Mesendoderm (in vitro differentiated cells): ENCODE data around the gene DLG2.

Experiments used
- DNase-seq: peaks from one replicate; pipeline ENCODE4 v3.0.0; 2013
- H2AK5ac ChIP-seq: 2 replicates; pipeline ENCODE4 v1.6.1; 2013; ENCODE audit warnings: low read length, inconsistent platforms
- H2BK120ac ChIP-seq: 2 replicates; pipeline ENCODE4 v1.6.1; 2013; ENCODE audit warnings: low read depth, mild to moderate bottlenecking, low read length, moderate library complexity, mixed read lengths
- H2BK15ac ChIP-seq: replicated peaks from 2 replicates; pipeline ENCODE4 v1.6.1; 2013; ENCODE audit warnings: low read depth, mild to moderate bottlenecking, moderate library complexity
- H2BK5ac ChIP-seq: 2 replicates; pipeline ENCODE4 v1.6.1; 2013; ENCODE audit warnings: low read length, inconsistent platforms
- H3K18ac ChIP-seq: 2 replicates; pipeline ENCODE4 v1.6.1; 2013; ENCODE audit warnings: mild to moderate bottlenecking, low read length, mixed read lengths
- H3K23ac ChIP-seq: one replicate; pipeline ENCODE4 v1.6.1; 2013; ENCODE audit warnings: low read length
- H3K27ac ChIP-seq: 2 replicates; pipeline ENCODE4 v1.5.1; 2013; ENCODE audit warnings: low read depth, mild to moderate bottlenecking, inconsistent platforms, low read length, moderate library complexity
- H3K27me3 ChIP-seq: 2 replicates; pipeline ENCODE4 v1.6.1; 2013; ENCODE audit warnings: low read length, control low read depth, mild to moderate bottlenecking, inconsistent platforms; ENCODE audit not compliant: insufficient read depth, poor library complexity
- H3K36me3 ChIP-seq: 2 replicates; pipeline ENCODE4 v1.6.1; 2013; ENCODE audit warnings: low read length, inconsistent platforms; ENCODE audit not compliant: control insufficient read depth, insufficient read depth
- H3K4ac ChIP-seq: one replicate; pipeline ENCODE4 v1.6.1; 2013; ENCODE audit warnings: low read depth, mild to moderate bottlenecking, low read length, moderate library complexity
- H3K4me1 ChIP-seq: 2 replicates; pipeline ENCODE4 v1.6.1; 2013; ENCODE audit warnings: low read depth, low read length, inconsistent platforms; ENCODE audit not compliant: control insufficient read depth
- H3K4me2 ChIP-seq: 2 replicates; pipeline ENCODE4 v1.6.1; 2013; ENCODE audit warnings: low read length
- H3K4me3 ChIP-seq: 2 replicates; pipeline ENCODE4 v1.5.1; 2013; ENCODE audit warnings: mild to moderate bottlenecking, low read length
- H3K56ac ChIP-seq: one replicate; pipeline ENCODE4 v1.6.1; 2013; ENCODE audit warnings: low read length
- H3K79me1 ChIP-seq: 2 replicates; pipeline ENCODE4 v1.6.1; 2013; ENCODE audit warnings: low read length, inconsistent platforms
- H3K79me2 ChIP-seq: 2 replicates; pipeline ENCODE4 v1.6.1; 2013; ENCODE audit warnings: mild to moderate bottlenecking, low read length; ENCODE audit not compliant: control insufficient read depth, insufficient read depth
- H3K9ac ChIP-seq: 2 replicates; pipeline ENCODE4 v1.6.1; 2013; ENCODE audit warnings: low read length, inconsistent platforms
- H4K5ac ChIP-seq: one replicate; pipeline ENCODE4 v1.6.1; 2013; ENCODE audit warnings: low read length
- H4K8ac ChIP-seq: one replicate; pipeline ENCODE4 v1.6.1; 2013; ENCODE audit warnings: low read depth, mild to moderate bottlenecking, control low read depth, low read length, moderate library complexity
- WGBS: extraction: QIAGEN DNeasy Blood & Tissue Kit; methylation state at CpG from one replicate; pipeline ENCODE4 v1.1.7; 2013; ENCODE audit warnings: low lambda C conversion rate, missing lambda C conversion rate; ENCODE audit not compliant: insufficient coverage; ENCODE audit errors: extremely low coverage; 5-methylcytosine and 5-hydroxymethylcytosine counted together

The DLG2 gene

DNA sequence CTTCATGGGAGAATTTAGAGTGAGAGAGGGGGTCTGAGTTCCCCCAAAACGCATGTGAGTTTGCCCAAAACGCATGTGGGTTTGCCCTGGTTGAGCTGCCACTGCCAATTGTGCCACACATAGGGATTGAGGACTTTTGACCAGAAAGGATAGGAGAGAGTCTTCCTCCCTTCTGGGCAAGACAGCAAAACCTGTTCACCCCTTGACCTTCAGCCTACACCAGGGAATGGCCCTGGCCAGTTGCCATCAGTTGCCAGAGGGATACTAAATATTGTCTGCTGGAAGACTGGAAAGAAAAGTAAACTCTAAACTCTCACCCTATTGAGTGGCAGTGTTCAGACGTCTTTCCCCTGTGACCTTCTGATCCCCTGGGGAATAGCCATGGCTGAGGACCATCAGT is 363.8 kb downstream of the DLG2 start:
- H2BK15ac ChIP-seq, result no peak overlapping the region

DNA sequence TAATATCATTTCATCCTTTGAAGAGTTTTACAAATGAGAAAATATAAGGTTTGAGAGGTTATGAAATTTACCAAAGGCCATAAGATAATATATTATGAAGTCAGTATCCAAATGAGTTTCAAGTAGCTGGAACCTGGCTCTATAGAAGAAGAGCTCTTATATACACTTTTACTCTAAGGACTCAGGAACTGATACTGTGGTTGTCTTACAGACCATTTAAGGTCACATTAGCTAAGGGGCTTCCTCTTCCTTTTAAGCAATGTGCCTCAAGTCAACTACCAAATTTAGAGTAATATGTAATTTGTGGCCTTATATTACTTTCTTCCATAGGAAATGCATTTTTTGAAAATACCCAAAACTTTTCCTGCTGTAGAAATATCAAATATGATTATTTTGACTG is 369.3 kb downstream of the DLG2 start:
- no peak overlapping the region for H3K4ac ChIP-seq
- no peak for DNase-seq
- no peak overlapping the region for H2BK5ac ChIP-seq
- H3K79me1 ChIP-seq, result no peaks in the 10 kb centered on the region
- no peaks in the 10 kb centered on the region for H3K79me2 ChIP-seq
- no peak overlapping the region for H4K8ac ChIP-seq
- H3K56ac ChIP-seq, result no peak overlapping the region
- no peaks in the 10 kb centered on the region for H3K27me3 ChIP-seq
- no peak overlapping the region for H3K4me2 ChIP-seq
- H3K36me3 ChIP-seq, result no peaks in the 10 kb centered on the region
- no peak overlapping the region for H2BK120ac ChIP-seq
- no peak overlapping the region for H3K23ac ChIP-seq
- no peaks in the 10 kb centered on the region for H3K4me1 ChIP-seq
- H4K5ac ChIP-seq, result no peak overlapping the region
- no peak overlapping the region for H3K27ac ChIP-seq
- no peak overlapping the region for H2BK15ac ChIP-seq
- no peak overlapping the region for H3K18ac ChIP-seq
- H2AK5ac ChIP-seq, result no peak overlapping the region
- H3K4me3 ChIP-seq, result no peak overlapping the region
- H3K9ac ChIP-seq, result no peak overlapping the region

More for the DNA sequence above, 363.8 kb downstream of the DLG2 start:
- Histone ChIP-seq H3K18ac (no peak overlapping the region), H3K4ac (no peak overlapping the region), H3K27me3 (no peaks in the 10 kb centered on the region), H4K5ac (no peak overlapping the region), H3K36me3 (no peaks in the 10 kb centered on the region), H3K23ac (no peak overlapping the region), H3K4me3 (no peak overlapping the region), H2BK5ac (no peak overlapping the region), H3K4me2 (no peak overlapping the region), H3K79me2 (no peaks in the 10 kb centered on the region), H3K79me1 (no peaks in the 10 kb centered on the region), H3K56ac (no peak overlapping the region), H3K9ac (no peak overlapping the region), H3K27ac (no peak overlapping the region), H2AK5ac (no peak overlapping the region), H4K8ac (no peak overlapping the region), H3K4me1 (no peaks in the 10 kb centered on the region), H2BK120ac (no peak overlapping the region)
- DNase-seq, result no peak
- no CpG with 5 or more reads among the region's 3 CpGs for WGBS

DNA sequence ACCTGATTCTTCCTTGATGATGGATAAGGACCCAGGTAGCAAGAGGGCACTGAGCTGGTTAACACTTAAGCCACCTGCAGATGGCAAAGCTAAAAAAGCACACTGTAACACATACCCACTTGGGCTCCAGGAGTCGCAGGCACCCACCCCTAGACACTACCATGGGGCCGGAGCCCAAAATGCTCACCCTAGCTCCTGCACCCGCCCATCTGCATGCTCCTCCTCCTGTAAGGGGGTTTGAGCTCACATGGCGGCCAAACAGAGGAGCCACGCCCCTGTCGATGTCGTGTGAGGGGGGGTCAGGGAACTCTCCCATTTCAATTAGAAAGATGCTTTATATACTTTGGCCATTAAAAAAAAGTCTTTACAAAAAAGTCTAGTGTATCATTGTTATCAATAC is 370.7 kb downstream of the DLG2 start:
- Histone ChIP-seq H3K23ac (no peak overlapping the region), H2BK5ac (no peak overlapping the region), H3K18ac (no peak overlapping the region), H3K4ac (no peak overlapping the region), H3K4me3 (no peak overlapping the region), H3K27me3 (no peaks in the 10 kb centered on the region), H2AK5ac (no peak overlapping the region), H4K5ac (no peak overlapping the region), H3K9ac (no peak overlapping the region), H3K27ac (no peak overlapping the region), H2BK15ac (no peak overlapping the region), H2BK120ac (no peak overlapping the region), H3K4me2 (no peak overlapping the region), H3K56ac (no peak overlapping the region), H3K36me3 (no peaks in the 10 kb centered on the region), H3K79me2 (no peaks in the 10 kb centered on the region), H3K79me1 (no peaks in the 10 kb centered on the region), H4K8ac (no peak overlapping the region), H3K4me1 (no peaks in the 10 kb centered on the region)
- no CpG with 5 or more reads among the region's 7 CpGs for WGBS
- no peak for DNase-seq

DNA sequence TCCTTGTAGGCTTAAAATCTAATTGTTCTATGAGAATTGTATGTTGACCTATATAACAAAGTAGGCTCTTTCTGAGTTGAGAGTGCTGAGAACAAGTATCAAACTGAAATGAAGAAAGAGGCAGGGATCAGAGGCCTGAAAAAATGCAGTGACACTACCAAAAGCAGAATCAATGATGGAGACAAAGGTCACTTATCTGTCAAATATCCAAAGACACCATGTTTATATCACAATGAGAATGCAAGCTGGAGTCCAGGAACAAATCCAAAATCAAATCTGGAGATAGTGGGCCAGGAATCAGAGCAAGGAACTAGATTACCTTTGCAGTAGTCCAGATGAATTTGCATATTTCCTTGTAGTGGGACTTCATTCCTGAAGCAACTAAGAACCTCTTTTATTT is 377.7 kb downstream of the DLG2 start:
- H3K27ac ChIP-seq, result no peak overlapping the region
- no peak overlapping the region for H2BK120ac ChIP-seq
- H2AK5ac ChIP-seq, result no peak overlapping the region
- no peak overlapping the region for H3K4me2 ChIP-seq
- no peaks in the 10 kb centered on the region for H3K79me2 ChIP-seq
- H3K79me1 ChIP-seq, result no peaks in the 10 kb centered on the region
- H4K8ac ChIP-seq, result no peak overlapping the region
- H3K9ac ChIP-seq, result no peak overlapping the region
- no peaks in the 10 kb centered on the region for H3K4me1 ChIP-seq
- no peak overlapping the region for H4K5ac ChIP-seq
- no peak overlapping the region for H3K56ac ChIP-seq
- no peaks in the 10 kb centered on the region for H3K36me3 ChIP-seq
- no peak for DNase-seq
- H3K23ac ChIP-seq, result no peak overlapping the region
- H2BK15ac ChIP-seq, result no peak overlapping the region
- H3K4ac ChIP-seq, result no peak overlapping the region
- H3K4me3 ChIP-seq, result no peak overlapping the region
- H3K18ac ChIP-seq, result no peak overlapping the region
- no peak overlapping the region for H2BK5ac ChIP-seq
- no peaks in the 10 kb centered on the region for H3K27me3 ChIP-seq

DNA sequence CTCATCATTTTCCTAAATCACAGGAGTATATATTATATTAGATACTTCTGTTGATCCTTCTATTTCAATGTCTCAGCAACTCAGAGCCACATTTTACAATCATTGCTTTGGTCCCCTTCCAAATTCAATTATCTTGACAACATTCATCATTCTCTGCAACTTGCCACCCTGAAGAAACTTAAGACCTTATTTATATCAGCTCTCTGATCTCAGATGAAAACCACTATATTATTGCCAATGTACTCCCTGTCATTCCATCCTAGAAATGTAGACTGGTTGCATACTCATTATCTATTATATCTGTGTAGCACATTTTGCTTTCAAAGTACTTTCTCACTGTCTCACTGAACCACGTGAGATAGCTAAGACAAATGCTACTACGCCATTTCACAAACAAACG is 379.3 kb downstream of the DLG2 start:
- H4K5ac ChIP-seq, result no peak overlapping the region
- no peak overlapping the region for H2BK120ac ChIP-seq
- H3K4me3 ChIP-seq, result no peak overlapping the region
- no peak overlapping the region for H3K4me2 ChIP-seq
- WGBS, result no CpG with 5 or more reads among the region's 3 CpGs
- no peak overlapping the region for H3K56ac ChIP-seq
- DNase-seq, result no peak
- H4K8ac ChIP-seq, result no peak overlapping the region
- no peak overlapping the region for H3K23ac ChIP-seq
- no peak overlapping the region for H2BK5ac ChIP-seq
- no peak overlapping the region for H2AK5ac ChIP-seq
- no peak overlapping the region for H3K27ac ChIP-seq
- H3K18ac ChIP-seq, result no peak overlapping the region
- no peaks in the 10 kb centered on the region for H3K4me1 ChIP-seq
- no peaks in the 10 kb centered on the region for H3K36me3 ChIP-seq
- H3K9ac ChIP-seq, result no peak overlapping the region
- H2BK15ac ChIP-seq, result no peak overlapping the region
- no peaks in the 10 kb centered on the region for H3K79me2 ChIP-seq
- no peaks in the 10 kb centered on the region for H3K27me3 ChIP-seq
- H3K79me1 ChIP-seq, result no peaks in the 10 kb centered on the region
- H3K4ac ChIP-seq, result no peak overlapping the region

DNA sequence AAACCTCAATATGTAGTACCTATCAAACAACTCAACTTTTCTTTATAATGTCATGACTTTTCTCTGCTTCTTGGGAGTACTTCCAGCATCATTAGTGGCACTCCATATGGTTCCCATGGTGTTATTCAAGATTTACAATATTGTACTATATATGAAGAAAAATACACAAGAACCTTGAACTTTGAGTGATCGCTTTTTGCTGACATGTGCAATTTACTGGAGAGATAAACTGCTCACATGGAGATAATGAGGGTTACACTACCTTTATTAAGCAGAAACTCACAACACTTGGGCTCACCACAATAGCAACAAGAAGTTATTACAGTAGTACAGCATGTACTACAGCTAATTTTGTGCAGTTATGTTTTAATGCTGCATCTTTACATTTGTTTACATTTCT is 388.2 kb downstream of the DLG2 start:
- no peak overlapping the region for H2BK15ac ChIP-seq
- H3K9ac ChIP-seq, result no peak overlapping the region
- no CpG with 5 or more reads among the region's 1 CpG for WGBS
- no peak overlapping the region for H3K4me3 ChIP-seq
- no peaks in the 10 kb centered on the region for H3K4me1 ChIP-seq
- H3K23ac ChIP-seq, result no peak overlapping the region
- H4K8ac ChIP-seq, result no peak overlapping the region
- H3K79me2 ChIP-seq, result no peaks in the 10 kb centered on the region
- H3K27me3 ChIP-seq, result no peaks in the 10 kb centered on the region
- no peak overlapping the region for H3K4me2 ChIP-seq
- no peak overlapping the region for H4K5ac ChIP-seq
- no peak overlapping the region for H3K27ac ChIP-seq
- H2BK5ac ChIP-seq, result no peak overlapping the region
- no peaks in the 10 kb centered on the region for H3K79me1 ChIP-seq
- no peak overlapping the region for H2BK120ac ChIP-seq
- no peak overlapping the region for H2AK5ac ChIP-seq
- H3K56ac ChIP-seq, result no peak overlapping the region
- DNase-seq, result no peak
- H3K18ac ChIP-seq, result no peak overlapping the region
- no peaks in the 10 kb centered on the region for H3K36me3 ChIP-seq
- no peak overlapping the region for H3K4ac ChIP-seq
